Effector memory CD8-positive, alpha-beta T cell (primary cell): ENCODE measurements around the gene TCAIM.

Experiments used
- ATAC-seq: fragments of 150-1000 bp; cut with Tn5 transposase; replicated peaks from 2 replicates; pipeline ENCODE4 v1.10.0; 2021; ENCODE audit warnings: mild to moderate bottlenecking, moderate library complexity
- DNase-seq, 3 experiments: peaks; one replicate each; pipeline ENCODE4 v3.0.0; 2021
- H3K27ac Mint-ChIP-seq, 2 donors: one replicate each; pipeline ENCODE4 v1.8.0; 2022; ENCODE audit warnings: mild to moderate bottlenecking in 2 of 2, mixed read lengths in 2 of 2, moderate library complexity in 2 of 2
- H3K27me3 Mint-ChIP-seq, 2 donors: one replicate each; pipeline ENCODE4 v1.8.0; 2022; ENCODE audit warnings: mixed read lengths in 2 of 2
- H3K36me3 Mint-ChIP-seq: one replicate; pipeline ENCODE4 v1.8.0; 2022; ENCODE audit warnings: mild to moderate bottlenecking, moderate library complexity, mixed read lengths; ENCODE audit not compliant: insufficient read depth
- H3K4me1 Mint-ChIP-seq, 2 donors: one replicate each; pipeline ENCODE4 v1.8.0; 2022; ENCODE audit warnings: low read depth in 2 of 2, mixed read lengths in 2 of 2
- H3K4me3 Mint-ChIP-seq, 2 donors: one replicate each; pipeline ENCODE4 v1.8.0; 2022; ENCODE audit warnings: mild to moderate bottlenecking in 2 of 2, mixed read lengths in 2 of 2, moderate library complexity in 2 of 2
- H3K9me3 Mint-ChIP-seq, 2 donors: one replicate each; pipeline ENCODE4 v1.8.0; 2022; ENCODE audit warnings: mixed read lengths in 2 of 2

Gene TCAIM

GRCh38 chr3:44427683-44428082 is 89.1 kb downstream of the TCAIM start:
- Mint-ChIP-seq H3K4me3 (no peak overlapping the region), H3K27me3 (peaks cover 23 to 27% of the 10 kb centered on the region in 2 donors), H3K9me3 (no peaks in the 10 kb centered on the region), H3K27ac (no peak overlapping the region), H3K4me1 (no peaks in the 10 kb centered on the region), H3K36me3 (no peaks in the 10 kb centered on the region)
- DNase-seq (no peak), ATAC-seq (no peak)

GRCh38 chr3:44428910-44429309 is 90.3 kb downstream of the TCAIM start:
- ATAC-seq, result no peak

GRCh38 chr3:44429459-44429858 is 90.9 kb downstream of the TCAIM start:
- Mint-ChIP-seq H3K4me1 (no peaks in the 10 kb centered on the region), H3K27me3 (peaks cover 9 to 12% of the 10 kb centered on the region in 2 donors), H3K36me3 (no peaks in the 10 kb centered on the region), H3K4me3 (no peak overlapping the region), H3K27ac (no peak overlapping the region), H3K9me3 (no peaks in the 10 kb centered on the region)
- DNase-seq (no peak), ATAC-seq (no peak)

More at GRCh38 chr3:44428910-44429309, 90.3 kb downstream of the TCAIM start:
- no peak overlapping the region for H3K27ac Mint-ChIP-seq
- H3K27me3 Mint-ChIP-seq, result peaks cover 14 to 17% of the 10 kb centered on the region in 2 donors
- DNase-seq, result no peak
- no peaks in the 10 kb centered on the region for H3K36me3 Mint-ChIP-seq
- H3K4me1 Mint-ChIP-seq, result no peaks in the 10 kb centered on the region
- H3K9me3 Mint-ChIP-seq, result no peaks in the 10 kb centered on the region
- no peak overlapping the region for H3K4me3 Mint-ChIP-seq

- Mint-ChIP-seq H3K9me3 (no peaks in the 10 kb centered on the region), H3K4me1 (no peaks in the 10 kb centered on the region), H3K4me3 (no peak overlapping the region), H3K27ac (no peak overlapping the region), H3K36me3 (no peaks in the 10 kb centered on the region), H3K27me3 (peaks cover 0 to 5% of the 10 kb centered on the region in 2 donors)
- no peak for DNase-seq
- ATAC-seq, result no peak
These were observed 91.9 kb downstream of the TCAIM start for GRCh38 chr3:44430466-44430865.

DNA sequence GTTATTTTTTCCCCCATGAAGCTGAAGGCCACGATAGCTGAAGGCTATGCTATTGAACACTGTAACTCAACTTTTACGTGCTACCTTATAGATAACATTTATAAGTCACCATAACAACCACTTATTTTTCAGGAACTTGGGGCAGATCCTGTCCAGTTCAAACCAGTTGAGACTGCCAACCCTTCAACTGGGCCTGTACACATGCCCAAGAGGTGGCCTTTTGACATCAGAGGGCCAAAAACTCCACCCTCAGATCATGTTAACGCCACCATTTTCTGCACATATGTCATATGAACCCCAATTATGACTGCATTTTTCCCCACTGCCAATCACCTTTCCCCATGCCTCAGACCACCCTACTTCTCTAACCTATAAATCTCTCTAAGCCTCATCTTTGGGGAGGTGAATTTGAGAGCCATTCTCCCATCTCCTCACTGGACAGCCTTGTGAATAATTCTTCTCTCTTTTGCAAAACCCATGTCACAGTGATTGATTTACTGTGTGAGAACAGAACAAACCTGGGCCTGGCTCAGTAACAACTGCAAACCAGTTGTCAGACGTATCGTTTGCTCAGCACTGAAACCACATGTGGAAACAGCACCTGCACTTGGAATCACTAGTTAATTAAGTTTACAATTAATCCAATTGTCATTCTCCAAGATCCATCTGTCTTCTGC is 96.4 kb downstream of the TCAIM start:
- H3K27ac Mint-ChIP-seq, result no peak overlapping the region
- no peak overlapping the region for H3K4me3 Mint-ChIP-seq
- H3K9me3 Mint-ChIP-seq, result no peaks in the 10 kb centered on the region
- no peaks in the 10 kb centered on the region for H3K27me3 Mint-ChIP-seq
- H3K36me3 Mint-ChIP-seq, result no peaks in the 10 kb centered on the region
- DNase-seq, result no peak
- ATAC-seq, result no peak
- H3K4me1 Mint-ChIP-seq, result peaks cover 7 to 8% of the 10 kb centered on the region in 2 donors

GRCh38 chr3:44436181-44436580 is 97.6 kb downstream of the TCAIM start:
- DNase-seq, result no peak
- ATAC-seq, result no peak
- Mint-ChIP-seq H3K27me3 (no peaks in the 10 kb centered on the region), H3K4me3 (no peak overlapping the region), H3K27ac (no peak overlapping the region), H3K4me1 (peaks cover 16 to 18% of the 10 kb centered on the region in 2 donors), H3K36me3 (no peaks in the 10 kb centered on the region), H3K9me3 (no peaks in the 10 kb centered on the region)

- Mint-ChIP-seq H3K4me3 (no peak overlapping the region), H3K27me3 (no peaks in the 10 kb centered on the region), H3K36me3 (peaks cover under 1% of the 10 kb centered on the region)
These were observed 99.2 kb downstream of the TCAIM start for GRCh38 chr3:44437800-44438199.

DNA sequence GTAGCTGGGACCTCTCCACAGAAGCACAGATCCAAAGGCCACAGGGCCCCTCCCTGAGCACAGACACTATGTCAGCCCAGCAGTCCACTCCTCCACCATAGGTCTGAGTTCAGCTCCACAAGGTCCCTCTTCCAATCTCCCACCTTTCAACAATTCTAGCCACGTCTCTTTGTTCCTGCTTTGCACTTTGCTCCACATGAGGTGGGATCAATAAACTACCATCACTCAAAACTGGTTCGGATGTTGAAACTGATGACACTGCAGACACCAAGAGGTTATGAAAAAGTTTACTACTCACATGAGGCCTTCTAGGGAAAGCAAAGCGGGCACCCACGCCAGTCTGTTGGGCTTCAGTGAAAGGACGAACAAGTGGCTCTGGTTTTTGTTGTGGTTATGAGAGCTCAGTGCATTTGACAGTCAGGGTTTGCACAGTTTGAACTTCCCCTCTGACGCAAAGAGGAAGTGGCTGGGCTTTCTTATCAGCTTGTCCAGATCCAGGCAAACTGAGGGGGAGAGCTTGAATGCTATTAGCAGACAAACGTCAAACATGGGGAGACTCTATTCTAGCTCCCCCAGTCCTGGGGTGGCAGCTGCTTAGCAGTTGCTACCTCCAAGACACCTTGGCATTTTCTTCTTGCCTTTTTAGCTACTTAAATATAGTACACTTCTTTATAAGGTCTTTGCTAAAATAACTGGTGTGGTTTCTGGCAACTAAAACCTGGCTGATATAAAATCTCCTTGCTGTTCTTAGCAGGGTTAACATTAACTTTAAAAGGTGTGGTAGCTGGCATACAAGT is 101.1 kb downstream of the TCAIM start:
- H3K36me3 Mint-ChIP-seq, result peaks cover 10% of the 10 kb centered on the region
- peak; percentile 54 to 64 (median 55) for DNase-seq
- H3K27me3 Mint-ChIP-seq, result no peaks in the 10 kb centered on the region

More at GRCh38 chr3:44437800-44438199, 99.2 kb downstream of the TCAIM start:
- H3K4me1 Mint-ChIP-seq, result peaks cover 17 to 19% of the 10 kb centered on the region in 2 donors
- H3K9me3 Mint-ChIP-seq, result no peaks in the 10 kb centered on the region
- DNase-seq, result no peak
- ATAC-seq, result no peak
- peak overlapping the region in 1 of 2 donors; percentile 35 for H3K27ac Mint-ChIP-seq

DNA sequence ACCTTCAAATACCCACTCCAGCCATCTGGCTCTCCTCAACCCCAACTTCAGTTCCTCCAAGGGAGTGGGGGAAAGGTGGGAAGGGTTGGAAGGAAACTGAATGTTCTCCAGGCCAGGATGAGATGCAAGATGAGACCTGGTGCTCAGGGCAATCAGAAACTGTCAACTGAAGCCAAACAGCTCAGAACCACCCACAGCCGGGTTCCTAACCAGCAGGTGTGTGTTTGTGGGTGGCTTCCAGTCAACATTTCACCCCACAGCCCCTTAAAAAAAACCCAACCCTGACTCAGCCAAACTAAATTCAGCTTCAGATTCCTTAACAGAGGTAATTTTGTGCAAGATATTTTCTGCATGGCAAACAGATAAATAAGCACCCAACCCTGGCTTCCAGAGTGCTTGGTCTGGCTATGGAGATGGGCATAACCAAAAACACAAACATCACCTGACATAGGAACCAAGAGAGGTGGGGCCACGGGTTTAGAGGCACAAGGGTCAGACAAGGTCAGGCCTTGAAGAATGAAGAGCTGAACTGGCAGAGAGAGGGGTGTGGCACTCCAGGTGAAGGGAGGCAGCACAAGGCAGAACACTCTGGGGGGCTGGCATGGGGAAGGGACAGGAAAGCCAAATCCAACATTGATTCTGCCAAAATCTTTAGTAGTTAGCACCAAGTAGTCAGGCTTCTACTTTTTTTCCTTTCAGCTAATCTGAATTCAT is 104.2 kb downstream of the TCAIM start:
- Mint-ChIP-seq H3K4me3 (no peak overlapping the region), H3K27me3 (no peaks in the 10 kb centered on the region), H3K4me1 (peaks cover 19 to 29% of the 10 kb centered on the region in 2 donors), H3K36me3 (peaks cover 17% of the 10 kb centered on the region), H3K9me3 (no peaks in the 10 kb centered on the region), H3K27ac (peak overlapping the region; percentile 88 to 97)
- DNase-seq, result no peak
- no peak for ATAC-seq

More for the DNA sequence above, 101.1 kb downstream of the TCAIM start:
- peak; percentile 92 for ATAC-seq
- Mint-ChIP-seq H3K4me1 (peaks cover 19 to 21% of the 10 kb centered on the region in 2 donors), H3K9me3 (no peaks in the 10 kb centered on the region), H3K4me3 (peak overlapping the region; percentile 49 to 68), H3K27ac (peak overlapping the region; percentile 88 to 97)

DNA sequence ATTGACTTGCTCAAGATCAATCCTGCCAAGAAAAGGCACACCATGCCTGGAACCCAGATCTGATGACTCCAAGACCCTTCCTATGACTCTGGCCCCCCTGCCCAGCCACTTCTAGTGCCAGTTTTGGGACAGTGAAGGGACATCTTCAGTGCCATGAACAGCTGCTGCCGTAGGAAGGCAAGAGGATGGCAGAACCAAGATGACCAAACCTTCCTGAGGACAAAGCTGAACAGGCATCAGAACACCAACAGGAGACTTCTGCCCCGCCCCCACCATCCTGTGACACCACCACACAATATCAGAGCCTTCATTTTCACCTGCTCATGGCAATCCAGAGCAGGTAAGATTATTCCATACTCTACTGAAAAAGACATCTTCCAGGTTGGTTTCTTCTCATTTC is 105.9 kb downstream of the TCAIM start:
- Mint-ChIP-seq H3K27ac (peak overlapping the region; percentile 15 to 66), H3K4me1 (peaks cover 16 to 25% of the 10 kb centered on the region in 2 donors), H3K27me3 (no peaks in the 10 kb centered on the region), H3K36me3 (peaks cover 30% of the 10 kb centered on the region), H3K9me3 (no peaks in the 10 kb centered on the region), H3K4me3 (no peak overlapping the region)
- no peak for DNase-seq
- ATAC-seq, result no peak

DNA sequence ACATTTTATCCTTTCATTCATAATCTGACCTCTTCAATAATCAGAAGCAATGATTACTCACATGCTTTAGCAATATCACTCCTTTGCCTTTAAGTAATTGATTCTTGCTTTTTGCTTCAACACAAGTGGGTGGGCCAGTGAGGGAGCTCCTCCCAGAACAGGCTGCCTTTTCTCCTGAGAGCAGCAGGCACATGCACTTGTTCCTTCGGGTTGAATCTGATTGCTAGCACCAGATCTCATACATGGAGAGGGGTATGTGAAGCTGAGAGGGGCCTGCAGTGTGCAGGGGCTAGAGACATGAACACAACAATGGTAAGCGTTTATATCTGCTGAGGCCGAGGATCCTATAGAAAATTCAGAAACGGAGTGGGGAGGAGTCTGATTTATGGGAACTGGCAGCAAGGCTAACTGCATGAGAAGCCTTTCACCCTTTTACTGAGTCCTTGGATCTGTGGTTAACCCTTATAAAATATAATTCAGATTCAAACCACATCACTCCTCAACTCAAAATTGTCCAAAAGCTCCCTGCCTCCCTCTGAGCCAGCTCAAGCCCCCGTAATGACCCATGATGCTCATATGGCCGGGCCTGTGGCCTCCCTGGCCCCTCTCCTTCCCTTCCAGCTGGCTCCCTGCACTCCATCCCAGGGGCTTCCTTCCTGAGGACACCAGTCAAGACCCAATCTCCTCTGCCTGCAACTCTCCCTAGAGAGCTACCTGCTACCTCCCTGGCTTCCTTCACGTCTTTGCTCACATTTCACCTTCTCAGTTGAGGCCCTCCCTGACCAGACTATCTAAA is 106.5 kb downstream of the TCAIM start:
- Mint-ChIP-seq H3K27ac (peak overlapping the region; percentile 15 to 66), H3K9me3 (no peaks in the 10 kb centered on the region), H3K4me1 (peaks cover 11 to 19% of the 10 kb centered on the region in 2 donors), H3K27me3 (no peaks in the 10 kb centered on the region), H3K4me3 (no peak overlapping the region), H3K36me3 (peaks cover 33% of the 10 kb centered on the region)
- ATAC-seq (no peak), DNase-seq (no peak)

DNA sequence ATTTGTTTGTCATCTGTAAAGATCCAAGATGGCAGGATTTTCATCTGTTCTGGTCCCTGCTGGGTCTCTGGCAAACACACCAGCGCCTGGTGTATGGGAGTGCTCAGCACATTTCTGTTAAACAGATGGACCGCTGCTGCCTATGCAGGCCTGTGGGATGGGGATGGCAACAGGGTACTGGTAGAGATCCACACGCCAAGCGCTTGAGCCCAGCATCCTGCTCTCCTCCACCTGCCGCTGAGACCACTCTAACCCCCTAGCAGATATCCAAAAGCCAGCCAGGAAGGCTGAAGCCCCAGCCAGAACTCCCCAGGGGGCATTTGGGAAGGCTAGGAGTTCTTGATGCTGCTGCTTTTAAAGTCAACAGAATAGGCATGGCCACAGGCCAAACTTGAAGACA is 107.2 kb downstream of the TCAIM start:
- peaks cover 4 to 12% of the 10 kb centered on the region in 2 donors for H3K4me1 Mint-ChIP-seq
- DNase-seq (no peak), ATAC-seq (no peak)
- H3K36me3 Mint-ChIP-seq, result peaks cover 40% of the 10 kb centered on the region
- peak overlapping the region in 1 of 2 donors; percentile 66 for H3K27ac Mint-ChIP-seq
- no peak overlapping the region for H3K4me3 Mint-ChIP-seq
- no peaks in the 10 kb centered on the region for H3K9me3 Mint-ChIP-seq
- H3K27me3 Mint-ChIP-seq, result no peaks in the 10 kb centered on the region

DNA sequence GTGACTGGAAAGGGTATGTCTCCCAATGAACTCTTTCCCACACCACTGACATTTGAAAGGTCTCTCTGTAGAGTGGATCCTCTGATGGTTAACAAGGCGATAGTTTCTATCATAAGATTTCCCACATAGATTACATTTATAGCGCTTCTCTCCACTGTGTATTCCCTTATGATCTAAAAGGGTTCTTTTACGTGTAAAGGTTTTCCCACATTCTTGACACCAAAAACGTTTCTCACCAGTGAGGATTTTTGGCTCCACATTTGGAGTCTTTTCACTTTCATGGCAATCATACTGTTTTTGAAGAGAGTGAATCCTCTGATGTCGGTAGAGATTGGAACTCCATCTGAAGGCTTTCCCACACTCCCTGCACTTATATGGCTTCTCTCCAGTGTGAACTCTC is 108.4 kb downstream of the TCAIM start:
- DNase-seq (no peak), ATAC-seq (no peak)
- H3K27me3 Mint-ChIP-seq, result no peaks in the 10 kb centered on the region
- no peak overlapping the region for H3K27ac Mint-ChIP-seq
- no peak overlapping the region for H3K4me3 Mint-ChIP-seq
- no peaks in the 10 kb centered on the region for H3K9me3 Mint-ChIP-seq
- H3K36me3 Mint-ChIP-seq, result peaks cover 41% of the 10 kb centered on the region
- H3K4me1 Mint-ChIP-seq, result peaks cover 3 to 11% of the 10 kb centered on the region in 2 donors
